Measurements from ENCODE around the gene CHGA. TPM values are rescaled to one million over a fixed set of nuclear protein-coding genes. Genes with fewer than 3 reads are reported as not detected.

The CHGA gene
- total RNA-seq, 4 donors from 2014 or later: 0.55 TPM; not detected in 3

- Histone ChIP-seq H3K4me3 (no peak overlapping the region), H3K4me1 (no peaks in the 10 kb centered on the region), H3K36me3 (no peaks in the 10 kb centered on the region), H3K9me3 (no peaks in the 10 kb centered on the region), H3K27ac (no peak overlapping the region), H3K27me3 (peaks cover 19% of the 10 kb centered on the region)
- TF ChIP-seq POLR2A (IDR thresholded peaks at IDR 0.05) (no peak), EP300 (IDR thresholded peaks at IDR 0.05) (no peak), CTCF (IDR thresholded peaks at IDR 0.05) (no peak), POLR2AphosphoS5 (IDR thresholded peaks at IDR 0.05) (no peak)
- no peak for DNase-seq (ENCODE audit: low spot score in 2 of 2)
- WGBS: 9% methylated on average over 7 of the region's 7 CpGs
These were observed 8.8 kb upstream of the CHGA start for GRCh38 chr14:92914087-92914656.

- DNase-seq (ENCODE audit: low spot score in 2 of 2): no peak
- no peaks in the 10 kb centered on the region for H3K4me1 ChIP-seq
- H3K36me3 ChIP-seq: no peaks in the 10 kb centered on the region
- H3K9me3 ChIP-seq: no peaks in the 10 kb centered on the region
- H3K27me3 ChIP-seq: peaks cover 27% of the 10 kb centered on the region
- no peak overlapping the region for H3K4me3 ChIP-seq
- 64% methylated on average over 4 of the region's 4 CpGs for WGBS
- TF ChIP-seq EP300 (IDR thresholded peaks at IDR 0.05) (no peak), POLR2A (IDR thresholded peaks at IDR 0.05) (no peak), POLR2AphosphoS5 (IDR thresholded peaks at IDR 0.05) (no peak), CTCF (IDR thresholded peaks at IDR 0.05) (no peak)
- no peak overlapping the region for H3K27ac ChIP-seq
These were observed 6.7 kb upstream of the CHGA start for GRCh38 chr14:92916201-92916600.

- H3K27ac ChIP-seq: no peak overlapping the region
- peaks cover 33% of the 10 kb centered on the region for H3K27me3 ChIP-seq
These were observed 5.7 kb upstream of the CHGA start for GRCh38 chr14:92917041-92917940.

GRCh38 chr14:92917956-92918355, 5.0 kb upstream of the CHGA start:
- no peak for DNase-seq (ENCODE audit: low spot score in 2 of 2)
- 78% methylated on average over 7 of the region's 7 CpGs for WGBS
- Histone ChIP-seq H3K27ac (no peak overlapping the region), H3K4me1 (peaks cover 2% of the 10 kb centered on the region), H3K4me3 (no peak overlapping the region), H3K9me3 (no peaks in the 10 kb centered on the region), H3K27me3 (peaks cover 35% of the 10 kb centered on the region), H3K36me3 (no peaks in the 10 kb centered on the region)
- TF ChIP-seq CTCF (IDR thresholded peaks at IDR 0.05): no peak
- TF ChIP-seq EP300 (IDR thresholded peaks at IDR 0.05): no peak
- no peak for TF ChIP-seq POLR2AphosphoS5 (IDR thresholded peaks at IDR 0.05)
- no peak for TF ChIP-seq POLR2A (IDR thresholded peaks at IDR 0.05)

More at GRCh38 chr14:92917041-92917940, 5.7 kb upstream of the CHGA start:
- WGBS: 76% methylated on average over 14 of the region's 14 CpGs
- TF ChIP-seq CTCF (IDR thresholded peaks at IDR 0.05): no peak
- TF ChIP-seq POLR2A (IDR thresholded peaks at IDR 0.05): no peak
- TF ChIP-seq EP300 (IDR thresholded peaks at IDR 0.05): no peak
- TF ChIP-seq POLR2AphosphoS5 (IDR thresholded peaks at IDR 0.05): no peak
- Histone ChIP-seq H3K4me1 (no peaks in the 10 kb centered on the region), H3K36me3 (no peaks in the 10 kb centered on the region), H3K9me3 (no peaks in the 10 kb centered on the region), H3K4me3 (no peak overlapping the region)
- DNase-seq (ENCODE audit: low spot score in 2 of 2): no peak

- 96% methylated on average over 15 of the region's 15 CpGs for WGBS
- DNase-seq (ENCODE audit: low spot score in 2 of 2): no peak
- no peak for TF ChIP-seq POLR2A (IDR thresholded peaks at IDR 0.05)
- no peak for TF ChIP-seq CTCF (IDR thresholded peaks at IDR 0.05)
- no peak for TF ChIP-seq POLR2AphosphoS5 (IDR thresholded peaks at IDR 0.05)
- no peak for TF ChIP-seq EP300 (IDR thresholded peaks at IDR 0.05)
- no peak overlapping the region for H3K4me3 ChIP-seq
- H3K9me3 ChIP-seq: no peaks in the 10 kb centered on the region
- no peaks in the 10 kb centered on the region for H3K36me3 ChIP-seq
- peaks cover 49% of the 10 kb centered on the region for H3K27me3 ChIP-seq
- H3K27ac ChIP-seq: no peak overlapping the region
- H3K4me1 ChIP-seq: peaks cover 5% of the 10 kb centered on the region
These were observed 2.9 kb upstream of the CHGA start for GRCh38 chr14:92920001-92920400.
